GM21526 (cell line): ENCODE measurements around the gene DGKH.
"Not testable (repeated sequence)": the region's sequence is repeated elsewhere in the genome, so short reads cannot be mapped to it uniquely, and the experiment has no call there.

Experiments
- ATAC-seq: cut with Tn5 transposase; IDR thresholded peaks from one replicate; pipeline ENCODE4 v1.9.1; 2021; ENCODE audit warnings: moderate library complexity; ENCODE audit not compliant: unreplicated experiment, low FRiP score

Gene DGKH

GRCh38 chr13:42219051-42219450, 170.6 kb downstream of the DGKH start:
- ATAC-seq = no peak

DNA sequence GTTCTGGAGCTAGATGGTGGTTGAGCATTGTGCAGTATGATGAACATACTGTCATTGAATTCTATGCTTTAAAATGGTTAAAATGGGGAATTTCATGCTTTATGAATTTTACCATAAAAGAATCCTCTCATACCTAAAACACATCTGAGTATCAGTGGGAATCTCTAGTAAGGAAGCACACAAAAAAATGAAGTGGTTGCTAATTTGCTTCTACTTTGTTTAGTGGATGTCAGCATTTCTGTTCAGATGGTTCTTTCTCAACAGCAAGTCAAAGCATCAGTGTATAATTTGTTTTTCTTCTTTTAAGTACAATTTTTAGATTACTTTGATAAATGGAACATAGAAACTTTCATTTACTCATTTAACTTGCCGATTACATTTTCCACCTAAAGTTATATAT, 171.4 kb downstream of the DGKH start:
- ATAC-seq = no peak

- ATAC-seq = no peak
Measured at GRCh38 chr13:42221121-42221765, 172.8 kb downstream of the DGKH start.

DNA sequence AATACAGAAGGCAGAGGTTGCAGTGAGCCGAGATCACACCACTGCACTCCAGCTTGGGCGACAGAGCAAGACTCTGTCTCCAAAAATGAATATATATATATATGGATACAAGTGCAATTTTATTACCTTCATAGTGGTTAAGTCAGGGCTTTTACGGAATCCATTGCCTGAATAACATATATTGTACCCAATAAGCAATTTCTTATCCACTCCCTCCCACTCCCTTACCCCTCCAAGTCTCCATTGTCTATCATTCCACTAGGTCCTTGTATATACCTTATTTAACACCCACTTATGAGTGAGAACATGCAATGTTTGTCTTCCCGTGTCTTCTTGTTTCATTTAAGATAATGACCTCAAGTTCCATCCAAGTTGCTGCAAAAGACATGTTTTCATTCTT, 175.2 kb downstream of the DGKH start:
- ATAC-seq = no peak

- ATAC-seq = no peak
Measured at GRCh38 chr13:42225051-42225450, 176.6 kb downstream of the DGKH start.

- ATAC-seq = not testable (repeated sequence)
Measured at GRCh38 chr13:42226759-42227158, 178.3 kb downstream of the DGKH start.

GRCh38 chr13:42228527-42228926, 180.1 kb downstream of the DGKH start:
- ATAC-seq = no peak

GRCh38 chr13:42229287-42229686, 180.8 kb downstream of the DGKH start:
- ATAC-seq = no peak

- no peak for ATAC-seq
Measured at GRCh38 chr13:42232671-42233070, 184.2 kb downstream of the DGKH start.

DNA sequence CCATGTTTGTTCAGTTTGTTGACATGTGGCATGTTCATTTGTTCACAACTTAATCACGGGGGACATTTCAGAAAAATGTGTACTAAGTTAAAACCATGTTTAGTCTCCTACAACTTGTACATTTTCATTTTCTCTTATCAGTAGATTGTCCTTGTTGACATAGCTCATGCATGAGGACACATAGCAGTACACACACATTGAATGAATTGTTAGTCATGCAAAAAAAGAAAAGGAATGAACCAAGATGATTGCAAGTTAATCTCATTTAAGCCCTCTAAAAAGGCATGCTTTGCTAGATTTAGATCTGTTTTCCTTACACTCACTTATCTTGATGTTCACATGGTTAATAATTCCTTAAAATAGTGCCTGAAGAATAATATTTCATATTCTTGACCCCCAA, 185.3 kb downstream of the DGKH start:
- no peak for ATAC-seq

GRCh38 chr13:42239161-42239560, 190.7 kb downstream of the DGKH start:
- no peak for ATAC-seq

DNA sequence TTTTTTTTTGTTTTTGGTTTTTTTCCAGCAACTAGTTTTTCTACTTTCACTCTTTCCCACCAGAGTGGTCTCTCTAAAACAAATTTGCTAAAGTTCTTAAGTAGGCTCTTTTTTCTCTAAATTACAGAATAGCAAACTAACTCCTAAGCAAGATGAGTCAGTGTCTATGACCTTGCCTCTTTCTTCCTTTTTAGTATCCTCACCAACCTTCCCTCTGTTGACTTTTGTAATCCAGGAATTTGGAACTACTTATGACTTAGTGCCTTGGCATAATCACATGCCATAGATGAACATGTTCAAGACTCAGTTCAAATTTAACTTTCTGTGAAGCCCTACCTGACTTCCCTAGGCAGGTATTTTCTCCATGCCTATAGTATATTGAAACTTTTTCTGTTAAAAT, 191.2 kb downstream of the DGKH start:
- ATAC-seq = no peak

GRCh38 chr13:42246541-42246940, 198.1 kb downstream of the DGKH start:
- no peak for ATAC-seq

- ATAC-seq = no peak
Measured at GRCh38 chr13:42247883-42248282, 199.4 kb downstream of the DGKH start.

GRCh38 chr13:42255886-42256285, 207.4 kb downstream of the DGKH start:
- ATAC-seq = no peak

- ATAC-seq = no peak
Measured at GRCh38 chr13:42258747-42259146, 210.3 kb downstream of the DGKH start.

- ATAC-seq = no peak
Measured at GRCh38 chr13:42259515-42259914, 211.1 kb downstream of the DGKH start.

DNA sequence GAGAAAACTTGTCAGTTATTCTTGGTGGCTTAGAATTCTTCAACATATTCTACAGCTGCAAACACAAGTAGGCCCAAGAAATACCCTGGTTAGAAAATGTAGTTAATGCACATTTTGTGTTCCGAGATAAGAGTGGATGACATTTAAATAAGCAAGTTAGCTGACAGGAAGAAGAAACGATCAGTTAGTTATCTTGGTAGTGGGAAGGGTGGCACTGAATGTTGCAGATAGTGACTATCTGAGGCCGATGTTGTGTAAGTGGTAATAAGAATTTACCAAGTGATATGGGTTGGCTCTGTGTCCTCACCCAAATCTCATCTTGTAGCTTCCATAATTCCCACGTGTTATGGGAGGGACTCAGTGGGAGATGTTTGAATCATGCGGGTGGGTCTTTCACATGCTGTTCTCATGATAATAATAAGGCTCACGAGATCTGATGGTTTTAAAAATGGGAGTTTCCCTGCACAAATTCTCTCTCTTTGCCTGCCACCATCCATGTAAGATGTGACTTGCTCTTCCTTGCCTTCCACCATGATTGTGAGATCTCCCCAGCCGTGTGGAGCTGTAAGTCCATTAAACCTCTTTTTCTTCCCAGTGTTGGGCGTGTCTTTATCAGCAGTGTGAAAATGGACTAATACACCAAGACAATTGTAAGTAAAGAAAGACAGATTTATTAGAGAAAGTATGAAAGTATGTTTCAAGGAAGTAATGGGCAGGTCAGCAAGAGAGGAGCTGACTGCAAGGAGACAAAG, 212.6 kb downstream of the DGKH start:
- ATAC-seq = no peak

DNA sequence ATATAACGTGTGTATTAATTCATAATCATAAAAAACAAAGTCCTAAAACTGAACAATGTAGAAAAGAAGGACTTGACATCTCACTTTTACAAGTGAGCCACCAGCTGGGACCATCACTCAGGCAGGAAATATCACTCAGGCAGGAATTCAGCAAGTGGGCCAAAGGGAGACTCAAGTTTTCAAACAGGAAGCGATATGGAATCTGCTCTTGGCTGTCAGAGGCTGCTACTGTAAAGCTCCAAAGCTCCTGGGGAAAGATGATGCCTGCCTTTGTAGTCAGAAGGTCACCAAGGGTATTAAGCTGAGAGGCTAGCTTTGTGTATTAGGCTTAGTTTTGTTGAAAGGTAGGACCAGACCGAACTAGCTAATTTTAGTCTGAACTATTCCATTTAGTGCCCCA, 218.0 kb downstream of the DGKH start:
- no peak for ATAC-seq

DNA sequence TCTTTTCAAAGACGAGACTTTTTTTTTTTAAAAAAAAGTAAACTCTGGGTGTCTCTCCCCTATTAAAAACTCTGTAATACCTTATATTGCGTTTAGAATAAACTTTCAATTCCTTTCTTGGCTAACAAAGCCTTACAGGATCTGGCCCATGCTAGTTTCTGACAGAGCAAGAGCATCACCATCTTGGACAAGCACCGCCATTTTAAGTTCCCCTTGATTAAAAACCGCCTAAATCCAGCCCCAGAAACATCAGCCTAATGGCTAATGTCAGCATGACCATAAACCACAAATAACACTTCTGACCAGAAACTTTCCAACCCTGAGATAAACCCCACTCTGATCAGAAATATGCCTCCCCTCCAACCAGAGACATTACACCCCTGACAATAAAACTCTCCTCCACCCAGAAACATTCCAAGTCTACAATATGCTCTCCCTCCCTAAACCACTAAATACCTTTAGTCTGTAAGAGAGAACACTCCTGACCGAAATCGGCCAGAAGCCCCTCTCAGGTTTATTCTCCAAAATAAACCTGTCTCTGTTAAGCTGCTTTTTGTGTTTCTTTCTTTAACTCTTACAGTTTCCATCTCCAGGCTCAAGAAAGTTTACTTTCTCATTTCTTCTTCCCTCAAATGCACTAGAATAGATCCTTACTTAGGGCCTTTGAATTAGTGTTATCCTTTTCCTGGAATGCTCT, 221.9 kb downstream of the DGKH start:
- no peak for ATAC-seq

DNA sequence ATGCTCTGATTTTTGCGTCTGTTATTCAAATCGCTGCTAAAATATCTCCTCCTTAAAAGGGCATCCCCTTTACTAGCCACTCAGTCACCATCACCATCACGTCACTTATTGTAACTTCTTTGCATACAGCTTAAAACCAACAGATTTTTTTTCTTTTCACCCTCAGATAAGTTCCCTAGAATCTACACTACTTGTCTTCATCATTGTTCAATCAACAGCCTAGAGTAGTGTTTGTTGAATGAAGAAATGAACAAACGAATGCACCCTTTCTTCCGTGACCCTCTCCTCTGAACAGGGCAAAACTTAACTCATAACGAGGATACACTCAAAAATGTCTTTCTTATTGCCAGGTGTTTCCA, 222.4 kb downstream of the DGKH start:
- no peak for ATAC-seq
